Measurements from ENCODE around the gene NLRC5.
"Not testable (repeated sequence)": the region's sequence is repeated elsewhere in the genome, so short reads cannot be mapped to it uniquely, and the experiment has no call there.

The NLRC5 gene

GRCh38 chr16:56960681-56961281 lies 28.6 kb upstream of the NLRC5 start:
- no peak for DNase-seq

DNA sequence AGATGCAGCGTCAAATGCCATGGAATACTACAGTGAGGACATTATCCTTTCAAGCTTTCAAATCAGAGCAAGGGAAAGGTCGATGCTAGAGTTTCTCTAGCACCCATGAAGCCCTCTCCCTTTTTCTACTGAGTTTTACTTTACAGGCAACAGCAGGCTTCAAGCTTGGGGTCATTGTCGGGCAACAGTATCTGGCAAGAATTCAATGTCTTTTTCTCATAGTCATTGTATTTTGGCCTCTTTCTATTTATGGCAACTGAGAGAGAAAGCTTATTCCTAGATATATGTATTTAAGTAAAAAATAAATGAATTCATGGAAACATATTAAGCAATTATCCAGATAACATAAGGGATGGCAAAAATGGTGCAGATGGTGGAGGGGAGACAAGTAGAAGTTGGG lies 28.0 kb upstream of the NLRC5 start:
- DNase-seq, result no peak

- DNase-seq, result no peak
These were observed 27.5 kb upstream of the NLRC5 start, which contains the start of gene CETP for GRCh38 chr16:56961851-56962281. Gene CETP (plus strand): TSS chr16:56961950. CDS start chr16:56961980, 30 bp downstream.

DNA sequence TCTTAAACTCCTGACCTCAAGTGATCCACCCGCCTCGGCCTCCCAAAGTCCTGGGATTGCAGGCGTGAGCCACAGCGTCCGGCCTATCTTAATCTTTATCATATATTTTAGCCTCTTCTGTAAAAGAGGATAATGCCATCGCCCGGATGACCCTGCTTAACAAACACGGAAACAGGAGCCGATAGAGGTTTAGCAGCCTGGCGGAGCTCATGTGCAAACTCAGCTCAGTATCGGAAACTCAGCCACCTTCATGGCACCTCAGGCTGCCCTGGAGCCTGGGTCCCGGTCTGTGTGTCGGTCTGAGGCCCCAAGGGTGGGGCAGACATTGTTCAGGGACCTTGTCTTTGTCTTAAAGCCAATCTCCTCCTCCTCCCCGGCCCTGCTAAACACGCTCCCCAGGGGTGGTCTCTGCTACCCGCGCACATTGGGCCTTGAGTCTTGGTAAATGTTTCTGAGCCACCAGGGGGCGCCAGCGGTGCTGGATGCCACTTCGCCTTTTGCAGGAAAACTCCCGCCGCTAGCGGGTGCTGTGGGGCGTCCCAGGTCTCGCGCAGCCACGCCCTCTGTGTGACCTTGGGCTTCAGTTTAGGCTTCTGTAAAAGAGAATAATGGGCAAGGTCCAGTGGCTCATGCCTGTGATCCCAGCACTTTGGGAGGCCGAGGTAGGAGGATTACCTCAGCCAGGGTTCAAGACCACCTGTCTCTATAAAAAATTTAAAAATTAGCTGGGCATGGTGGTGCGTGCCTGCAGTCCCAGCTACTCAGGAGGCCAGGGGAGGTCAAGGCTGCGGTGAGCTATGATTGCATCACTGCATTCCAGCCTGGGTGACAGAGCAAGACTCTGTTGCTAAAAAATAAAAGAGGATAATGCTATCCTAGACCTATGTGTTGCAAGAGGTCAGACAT lies 24.9 kb upstream of the NLRC5 start:
- peak; percentile 88 to 93 for DNase-seq

- peak; percentile 60 to 70 for DNase-seq
These were observed 23.9 kb upstream of the NLRC5 start for GRCh38 chr16:56965149-56966092.

GRCh38 chr16:56966093-56966475 lies 23.3 kb upstream of the NLRC5 start:
- no peak for DNase-seq

- DNase-seq, result no peak
These were observed 21.6 kb upstream of the NLRC5 start for GRCh38 chr16:56967733-56968132.

GRCh38 chr16:56969769-56970168 lies 19.6 kb upstream of the NLRC5 start:
- DNase-seq, result no peak

- DNase-seq, result no peak
These were observed 18.2 kb upstream of the NLRC5 start for GRCh38 chr16:56970934-56971767.

- DNase-seq, result no peak
These were observed 17.7 kb upstream of the NLRC5 start for GRCh38 chr16:56971768-56972043.

GRCh38 chr16:56972403-56973293 lies 16.7 kb upstream of the NLRC5 start:
- no peak for DNase-seq

DNA sequence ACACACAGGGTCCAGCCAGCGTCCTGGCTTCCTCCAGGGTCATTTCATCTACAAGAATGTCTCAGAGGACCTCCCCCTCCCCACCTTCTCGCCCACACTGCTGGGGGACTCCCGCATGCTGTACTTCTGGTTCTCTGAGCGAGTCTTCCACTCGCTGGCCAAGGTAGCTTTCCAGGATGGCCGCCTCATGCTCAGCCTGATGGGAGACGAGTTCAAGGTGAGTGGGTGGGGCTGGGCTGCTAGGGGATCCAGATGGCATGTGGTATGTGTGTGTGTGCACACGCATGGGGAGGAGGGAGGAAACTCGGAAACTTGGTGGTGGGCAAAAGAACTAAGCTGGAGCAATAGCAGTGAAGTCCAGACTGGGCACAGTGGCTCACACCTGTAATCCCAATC lies 16.1 kb upstream of the NLRC5 start:
- DNase-seq, result no peak

GRCh38 chr16:56973899-56974298 lies 15.5 kb upstream of the NLRC5 start:
- not testable (repeated sequence) for DNase-seq

DNA sequence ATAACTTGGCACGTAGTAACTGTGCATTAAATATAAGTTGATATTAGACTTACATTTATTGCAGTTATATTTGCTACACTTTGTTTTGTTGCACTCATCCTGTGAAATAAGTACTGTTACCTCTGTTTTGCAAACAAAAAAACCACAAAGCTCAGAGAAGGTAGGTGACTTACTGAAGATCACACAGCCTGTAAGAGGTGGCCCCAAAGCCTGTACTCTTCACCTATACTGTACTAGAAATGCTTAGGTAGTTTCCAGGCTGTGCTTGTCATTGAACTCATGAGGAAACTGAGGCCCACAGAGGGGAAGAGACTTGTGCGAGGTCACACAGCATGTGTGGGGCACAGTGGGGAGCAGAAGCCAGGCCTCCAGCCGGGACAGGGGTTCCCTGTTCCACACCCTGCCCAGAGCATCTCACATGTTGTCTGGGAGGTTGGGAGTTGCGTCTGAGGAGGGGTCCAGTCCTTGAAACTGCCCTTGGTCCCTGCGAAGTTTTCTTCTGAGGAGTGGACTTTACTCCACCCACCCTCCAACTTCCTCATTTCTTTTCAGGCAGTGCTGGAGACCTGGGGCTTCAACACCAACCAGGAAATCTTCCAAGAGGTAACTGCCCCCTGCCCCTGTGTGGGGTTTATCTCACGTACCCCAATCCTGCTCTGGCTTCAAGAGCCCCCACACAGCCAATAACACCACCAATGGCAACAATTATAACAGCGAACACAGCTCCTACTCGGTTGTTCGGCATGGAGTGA lies 14.6 kb upstream of the NLRC5 start:
- DNase-seq, result no peak

- peak in 1 of 2 donors; percentile 26 for DNase-seq
These were observed 13.6 kb upstream of the NLRC5 start for GRCh38 chr16:56975714-56976113.

- DNase-seq, result no peak
These were observed 12.1 kb upstream of the NLRC5 start for GRCh38 chr16:56977216-56977615.

DNA sequence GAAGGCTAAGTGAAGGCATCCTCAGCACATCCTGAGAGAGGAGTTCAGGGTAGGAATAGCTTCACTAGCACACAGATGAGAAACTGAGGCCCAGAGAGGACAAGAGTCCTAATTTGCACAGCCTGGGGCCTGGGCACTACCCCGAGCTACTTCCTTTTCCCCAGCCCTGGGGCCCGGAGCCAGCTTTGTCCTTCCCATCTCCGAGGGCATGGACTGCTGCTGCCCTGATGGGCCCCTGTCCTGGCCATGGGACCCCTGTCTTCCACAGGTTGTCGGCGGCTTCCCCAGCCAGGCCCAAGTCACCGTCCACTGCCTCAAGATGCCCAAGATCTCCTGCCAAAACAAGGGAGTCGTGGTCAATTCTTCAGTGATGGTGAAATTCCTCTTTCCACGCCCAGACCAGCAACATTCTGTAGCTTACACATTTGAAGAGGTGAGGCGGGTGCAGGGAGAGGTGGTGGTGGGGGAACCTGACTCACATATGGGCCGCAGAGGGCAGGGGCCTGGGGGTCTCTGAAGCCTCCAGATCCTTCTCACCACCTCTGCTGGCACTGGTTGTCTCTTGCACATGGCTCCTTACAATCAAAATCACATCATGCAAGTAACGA lies 11.4 kb upstream of the NLRC5 start:
- no peak for DNase-seq

- no peak for DNase-seq
These were observed 9.2 kb upstream of the NLRC5 start for GRCh38 chr16:56980201-56980535.

DNA sequence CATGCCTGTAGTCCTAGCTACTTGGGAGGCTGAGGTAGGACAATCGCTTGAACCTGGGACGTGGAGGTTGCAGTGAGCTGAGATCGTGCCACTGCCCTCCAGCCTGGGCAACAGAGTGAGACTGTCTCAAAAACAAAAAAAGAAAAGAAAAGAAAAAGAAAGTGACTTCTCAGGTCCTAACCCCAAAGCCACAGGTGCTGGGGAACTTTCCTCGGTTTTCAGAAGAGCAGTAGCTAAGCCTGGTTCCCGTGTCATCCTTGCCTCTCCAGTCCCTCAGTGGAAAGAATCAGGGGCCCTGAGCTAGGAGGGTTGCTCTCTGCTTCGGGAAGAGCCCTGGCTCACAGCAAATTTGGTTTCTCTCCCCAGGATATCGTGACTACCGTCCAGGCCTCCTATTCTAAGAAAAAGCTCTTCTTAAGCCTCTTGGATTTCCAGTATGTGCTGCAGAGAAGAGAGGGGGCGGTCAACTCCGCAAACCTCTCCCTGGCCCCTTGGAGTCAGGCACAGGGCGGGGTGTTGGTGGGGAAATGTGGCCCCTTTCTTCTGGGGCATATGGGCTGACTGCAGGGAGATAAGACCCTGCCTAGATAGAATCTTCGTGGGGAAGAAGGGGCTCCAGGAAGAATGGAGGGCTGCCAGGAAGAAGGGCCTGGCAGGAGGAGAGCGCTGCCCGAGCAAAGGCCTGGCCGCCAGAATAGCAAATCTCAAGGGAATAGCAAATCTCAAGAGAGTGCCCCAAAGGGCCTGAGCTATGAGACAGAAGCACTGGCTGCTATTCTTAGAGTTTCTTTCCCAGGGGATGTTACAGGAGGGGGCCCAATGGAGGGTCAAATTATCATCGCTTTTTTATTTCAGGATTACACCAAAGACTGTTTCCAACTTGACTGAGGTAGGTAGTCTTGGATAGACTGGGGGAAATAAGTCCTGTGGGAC lies 8.3 kb upstream of the NLRC5 start:
- DNase-seq, result no peak

All from inflammatory macrophage (primary cell).